Tibial artery (tissue), 4 donors: ENCODE results near the gene SLC47A2.

Experiments used
- DNase-seq, 2 donors: peaks; one replicate each; pipeline ENCODE4 v3.0.0-alpha.2; 2019
- H3K27ac ChIP-seq, 2 donors: fragments of 200-600 bp; sonication (generic) in 1 of 2; 1 replicate in 1 of 2; 2 replicates in 1 of 2; pipeline ENCODE4 v1.5.1; 2018 to 2019; ENCODE audit warnings: mild to moderate bottlenecking in 1 of 2
- H3K27me3 ChIP-seq, 2 donors: fragments of 200-600 bp; sonication (generic) in 1 of 2; one replicate each; pipeline versions ENCODE4 v1.5.1 to v1.6.0; 2016 to 2019
- H3K36me3 ChIP-seq, 3 donors: fragments of 200-600 bp; sonication (generic) in 2 of 3; one replicate each; pipeline ENCODE4 v1.5.1; 2016 to 2019; ENCODE audit warnings: mild to moderate bottlenecking in 2 of 3
- H3K4me1 ChIP-seq, 4 donors: fragments of 200-600 bp; sonication (generic) in 2 of 4; 1 replicate in 3 of 4; 2 replicates in 1 of 4; pipeline ENCODE4 v1.5.1; 2016 to 2019
- H3K4me3 ChIP-seq, 2 donors: fragments of 200-600 bp; sonication (generic) in 1 of 2; 1 replicate in 1 of 2; 2 replicates in 1 of 2; pipeline ENCODE4 v1.5.1; 2018 to 2019; ENCODE audit warnings: mild to moderate bottlenecking in 2 of 2
- H3K9me3 ChIP-seq, 3 donors: fragments of 200-600 bp; sonication (generic) in 1 of 3; one replicate each; pipeline ENCODE4 v1.5.1; 2016 to 2019
- intact Hi-C: fragments of 100-400 bp; cut with DNase I; formaldehyde crosslinking; loops from one replicate; pipeline ENCODE4 v1.15.0; 2023; ENCODE audit warnings: low total_unique reads
- TF ChIP-seq, protein P1 (sequence below), 2 experiments: fragments of 200-600 bp in 1 of 2; fragments of 450-650 bp in 1 of 2; IDR thresholded peaks; one replicate each; pipeline ENCODE4 v1.5.1; 2017 to 2019; ENCODE audit warnings: antibody characterized with exemption in 2 of 2, mild to moderate bottlenecking in 1 of 2, moderate library complexity in 1 of 2

SLC47A2 gene

DNA sequence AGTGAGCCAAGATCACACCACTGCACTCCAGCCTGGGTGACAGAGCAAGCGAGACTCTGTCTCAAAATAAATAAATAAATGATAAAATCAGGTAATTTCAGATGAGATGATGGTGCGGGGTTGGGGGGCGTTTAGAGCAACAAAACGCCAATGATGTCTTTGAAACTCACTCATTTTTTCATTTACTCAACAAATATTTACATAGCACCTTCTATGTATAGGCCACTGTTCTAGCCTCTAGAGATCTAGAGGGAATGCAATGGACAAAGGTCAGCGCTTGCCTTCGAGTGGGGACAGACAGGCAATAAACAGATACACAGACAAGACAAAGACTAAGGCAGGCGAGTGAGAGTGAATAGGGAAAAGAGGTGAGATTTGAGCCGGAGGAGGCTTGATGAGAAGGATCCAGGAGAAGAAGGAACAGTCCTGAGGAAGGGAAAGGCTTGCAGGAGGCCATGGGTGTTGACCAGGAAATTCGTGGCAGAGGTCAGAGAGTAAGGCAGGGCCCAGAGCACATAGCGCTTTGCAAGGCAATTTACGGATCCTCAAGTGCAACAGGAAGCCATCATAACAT is 17.7 kb upstream of the SLC47A2 start:
- no peaks in the 10 kb centered on the region for H3K27me3 ChIP-seq
- TF ChIP-seq, protein P1, sequence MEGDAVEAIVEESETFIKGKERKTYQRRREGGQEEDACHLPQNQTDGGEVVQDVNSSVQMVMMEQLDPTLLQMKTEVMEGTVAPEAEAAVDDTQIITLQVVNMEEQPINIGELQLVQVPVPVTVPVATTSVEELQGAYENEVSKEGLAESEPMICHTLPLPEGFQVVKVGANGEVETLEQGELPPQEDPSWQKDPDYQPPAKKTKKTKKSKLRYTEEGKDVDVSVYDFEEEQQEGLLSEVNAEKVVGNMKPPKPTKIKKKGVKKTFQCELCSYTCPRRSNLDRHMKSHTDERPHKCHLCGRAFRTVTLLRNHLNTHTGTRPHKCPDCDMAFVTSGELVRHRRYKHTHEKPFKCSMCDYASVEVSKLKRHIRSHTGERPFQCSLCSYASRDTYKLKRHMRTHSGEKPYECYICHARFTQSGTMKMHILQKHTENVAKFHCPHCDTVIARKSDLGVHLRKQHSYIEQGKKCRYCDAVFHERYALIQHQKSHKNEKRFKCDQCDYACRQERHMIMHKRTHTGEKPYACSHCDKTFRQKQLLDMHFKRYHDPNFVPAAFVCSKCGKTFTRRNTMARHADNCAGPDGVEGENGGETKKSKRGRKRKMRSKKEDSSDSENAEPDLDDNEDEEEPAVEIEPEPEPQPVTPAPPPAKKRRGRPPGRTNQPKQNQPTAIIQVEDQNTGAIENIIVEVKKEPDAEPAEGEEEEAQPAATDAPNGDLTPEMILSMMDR (IDR thresholded peaks at IDR 0.05), result no peak
- no peak overlapping the region for H3K4me3 ChIP-seq
- DNase-seq, result no peak
- H3K9me3 ChIP-seq, result no peaks in the 10 kb centered on the region
- H3K27ac ChIP-seq, result no peak overlapping the region
- H3K4me1 ChIP-seq, result peaks cover 0 to 11% (median 0%) of the 10 kb centered on the region in 4 donors
- no peaks in the 10 kb centered on the region for H3K36me3 ChIP-seq
- intact Hi-C loops, result no loop called here

DNA sequence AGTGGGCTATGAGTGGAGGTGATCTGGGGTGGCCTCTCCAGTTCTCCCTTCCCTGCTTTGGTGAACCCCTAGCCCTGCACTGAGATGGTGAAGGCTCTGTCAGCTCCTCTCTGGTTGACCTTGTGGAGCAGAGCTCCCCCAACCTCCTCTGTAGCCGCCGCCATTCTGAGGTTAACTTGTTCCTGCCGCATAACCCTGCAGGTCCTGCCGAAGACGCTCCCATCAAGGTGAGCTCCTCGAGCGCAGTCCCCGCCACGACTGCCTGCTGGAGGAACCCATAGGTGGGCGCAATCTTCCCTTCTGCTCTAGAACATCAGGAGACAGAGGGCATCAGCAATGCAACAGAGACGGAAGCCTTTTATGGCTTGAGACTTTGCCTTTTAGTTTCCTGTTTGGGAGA is 15.2 kb upstream of the SLC47A2 start:
- intact Hi-C loops, result no loop called here
- Histone ChIP-seq H3K4me3 (no peak overlapping the region), H3K36me3 (no peaks in the 10 kb centered on the region), H3K27me3 (no peaks in the 10 kb centered on the region), H3K27ac (no peak overlapping the region), H3K4me1 (peaks cover 0 to 34% (median 19%) of the 10 kb centered on the region in 4 donors), H3K9me3 (no peaks in the 10 kb centered on the region)
- TF ChIP-seq, protein P1 (IDR thresholded peaks at IDR 0.05), result no peak
- DNase-seq, result no peak

DNA sequence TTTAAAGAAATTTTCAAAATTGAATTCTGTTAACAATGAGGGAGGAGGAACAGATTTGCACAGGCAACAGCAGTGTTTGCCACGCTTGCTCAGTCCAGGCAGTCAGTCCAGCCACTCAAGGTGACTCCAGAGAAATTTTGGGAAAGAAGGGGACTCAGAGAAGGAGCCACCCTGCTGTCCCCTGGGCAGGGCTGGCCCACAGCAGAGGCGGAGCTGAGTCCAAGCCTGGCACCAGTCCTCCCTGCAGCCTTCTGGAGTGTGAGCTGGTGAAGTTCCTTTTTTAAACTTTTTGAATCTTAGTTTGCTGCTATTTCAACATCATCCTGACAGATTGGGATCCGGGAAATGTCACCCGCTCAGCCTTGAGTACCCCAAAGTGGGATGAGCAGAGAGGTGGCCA is 14.5 kb upstream of the SLC47A2 start:
- Histone ChIP-seq H3K4me3 (no peak overlapping the region), H3K27ac (peak overlapping the region in 1 of 2 donors; percentile 35), H3K27me3 (no peaks in the 10 kb centered on the region), H3K36me3 (no peaks in the 10 kb centered on the region), H3K9me3 (no peaks in the 10 kb centered on the region), H3K4me1 (peaks cover 0 to 34% (median 20%) of the 10 kb centered on the region in 4 donors)
- intact Hi-C loops, result no loop called here
- TF ChIP-seq, protein P1 (IDR thresholded peaks at IDR 0.05), result no peak
- DNase-seq, result no peak

DNA sequence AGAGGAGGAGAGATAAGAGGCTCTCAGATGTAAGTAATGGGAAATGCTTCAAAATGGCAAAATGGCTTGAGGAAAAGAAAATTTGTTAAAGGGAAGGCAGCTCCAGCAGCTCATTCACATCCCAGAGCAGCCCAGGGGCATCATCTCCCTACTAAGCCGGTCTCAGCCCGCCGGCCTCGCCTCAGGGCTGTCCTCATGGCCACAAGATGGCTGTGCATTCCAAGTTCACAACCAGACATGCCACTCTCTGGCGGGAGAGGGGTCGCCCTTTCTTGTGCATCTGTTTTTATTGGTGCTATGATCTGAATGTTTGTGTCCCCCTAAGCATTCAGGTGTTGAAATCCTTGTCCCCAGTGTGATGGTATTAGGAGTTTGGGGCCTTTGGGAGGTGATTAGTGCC is 13.5 kb upstream of the SLC47A2 start:
- Histone ChIP-seq H3K9me3 (no peaks in the 10 kb centered on the region), H3K4me3 (no peak overlapping the region), H3K4me1 (peaks cover 0 to 35% (median 22%) of the 10 kb centered on the region in 4 donors), H3K27me3 (no peaks in the 10 kb centered on the region), H3K36me3 (no peaks in the 10 kb centered on the region), H3K27ac (no peak overlapping the region)
- TF ChIP-seq, protein P1 (IDR thresholded peaks at IDR 0.05), result no peak
- intact Hi-C loops, result no loop called here
- DNase-seq, result no peak

DNA sequence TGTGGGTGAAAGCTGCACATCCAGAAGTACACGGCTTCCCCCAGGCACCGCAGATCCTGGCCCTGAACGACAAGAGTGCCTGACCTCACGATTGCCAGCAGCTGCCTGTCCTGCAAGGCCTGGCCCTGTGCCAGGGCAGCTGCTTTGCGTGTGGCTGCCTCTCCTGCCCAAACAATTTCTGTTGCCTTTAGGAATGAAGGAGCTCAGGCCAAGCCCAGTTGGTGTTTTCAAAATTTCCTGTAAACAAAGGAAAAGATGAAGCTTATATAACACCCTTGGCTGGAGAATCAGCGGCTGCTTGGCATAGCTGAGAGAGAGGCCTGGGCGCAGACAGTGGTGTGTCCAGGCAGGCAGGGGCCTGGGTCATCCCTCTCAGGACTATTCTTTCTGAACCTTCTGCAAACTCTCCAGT is 11.7 kb upstream of the SLC47A2 start:
- TF ChIP-seq, protein P1 (IDR thresholded peaks at IDR 0.05), result no peak
- peak; percentile 90 to 94 for DNase-seq
- no peaks in the 10 kb centered on the region for H3K36me3 ChIP-seq
- peak overlapping the region; percentile 78 to 79 for H3K27ac ChIP-seq
- H3K4me1 ChIP-seq, result peaks cover 0 to 45% (median 29%) of the 10 kb centered on the region in 4 donors
- intact Hi-C loops, result no loop called here
- no peak overlapping the region for H3K4me3 ChIP-seq
- H3K27me3 ChIP-seq, result no peaks in the 10 kb centered on the region
- no peaks in the 10 kb centered on the region for H3K9me3 ChIP-seq
